ENCODE measurements around the gene CAMLG. TPM values are rescaled to one million over a fixed set of nuclear protein-coding genes. Genes with fewer than 3 reads are reported as not detected.
"Not testable (repeated sequence)": the region's sequence is repeated elsewhere in the genome, so short reads cannot be mapped to it uniquely, and the experiment has no call there.

CAMLG gene
- total and polyA plus RNA-seq, 5 donors from 2014 or later = 32.3 to 43.7 (median 43.1) TPM

DNA sequence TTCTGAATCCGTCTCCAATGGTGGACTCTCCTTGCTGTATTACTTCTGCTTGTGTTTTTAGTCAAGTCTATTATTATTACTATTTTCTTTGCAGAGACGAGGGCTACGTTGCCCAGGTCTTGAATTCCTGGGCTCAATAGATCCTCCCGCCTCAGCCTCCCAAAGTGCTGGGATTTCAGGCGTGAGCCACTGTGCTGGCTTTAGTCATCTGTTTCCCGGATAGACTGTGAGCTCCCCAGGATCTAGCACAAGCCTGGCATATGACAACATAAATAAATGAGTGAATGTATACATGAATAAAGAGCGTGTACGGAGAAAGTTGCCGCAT, 19.8 kb downstream of the CAMLG start:
- Histone ChIP-seq H3K27me3 (ENCODE audit: control insufficient read depth, insufficient read depth, low read length) (no peaks in the 10 kb centered on the region), H3K4me1 (ENCODE audit: control insufficient read depth, insufficient read depth, low read length, poor library complexity, severe bottlenecking) (peaks cover 27% of the 10 kb centered on the region), H3K4me3 (ENCODE audit: low read depth, low read length) (peak overlapping the region; percentile 80), H3K9me3 (ENCODE audit: control insufficient read depth in 2 of 2, low read length in 2 of 2) (no peaks in the 10 kb centered on the region), H3K36me3 (ENCODE audit: control insufficient read depth, insufficient read depth, low read length) (peaks cover under 1% of the 10 kb centered on the region), H3K27ac (ENCODE audit: insufficient read depth, low read length, poor library complexity, severe bottlenecking) (peak overlapping the region; percentile 80)
- Mint-ChIP-seq H3K36me3 (no peaks in the 10 kb centered on the region), H3K9me3 (no peaks in the 10 kb centered on the region), H3K4me3 (peak overlapping the region; percentile 99 to 100 (median 100)), H3K4me1 (peaks cover 27 to 40% (median 33%) of the 10 kb centered on the region in 4 donors), H3K27me3 (peaks cover 4% of the 10 kb centered on the region), H3K27ac (peak overlapping the region; percentile 80 to 99 (median 98))
- ATAC-seq (ENCODE audit: low read depth in 2 of 2) (no peak), DNase-seq (peak in 1 of 3 donors; percentile 11)

DNA sequence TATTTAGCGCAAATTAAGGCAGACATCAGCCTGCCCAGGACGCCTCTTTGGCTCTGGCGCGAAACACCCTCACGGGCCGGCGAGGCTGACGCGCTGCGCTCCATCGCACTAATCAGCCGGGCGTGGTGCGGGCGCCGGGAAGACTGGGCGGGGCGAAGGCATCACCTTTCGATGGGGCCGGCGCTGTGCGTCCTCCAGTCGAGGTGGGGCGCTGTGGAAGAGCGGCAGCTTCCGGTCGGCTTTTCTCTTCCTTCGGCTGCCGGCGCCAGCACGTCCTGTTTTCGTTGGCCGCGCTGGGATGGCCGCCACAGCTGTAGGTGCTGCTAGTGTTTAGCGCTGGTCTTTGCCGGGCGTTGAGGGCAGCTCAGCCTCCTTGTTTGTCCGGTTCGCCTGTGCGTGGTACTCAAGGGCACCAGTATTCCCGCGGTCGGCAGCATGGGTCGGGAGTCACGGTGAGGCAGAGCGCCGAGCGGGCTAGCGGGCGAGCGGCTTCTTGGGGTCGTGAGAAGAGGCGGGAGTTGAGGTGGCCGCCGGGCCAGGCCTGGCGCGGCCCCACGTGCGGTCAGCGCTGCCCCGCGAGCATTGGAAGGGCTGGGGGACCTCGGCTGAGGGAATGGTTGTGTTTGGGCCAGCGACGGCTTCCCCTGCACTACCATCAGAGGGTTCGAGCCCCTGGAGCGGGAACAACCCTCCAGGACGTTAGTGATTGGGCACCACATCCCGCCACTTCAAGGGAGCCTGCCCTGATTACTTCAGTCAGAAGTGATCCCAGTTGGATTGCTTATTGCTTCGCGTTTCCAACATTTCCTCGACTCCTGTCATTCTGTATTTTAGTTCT, 20.4 kb downstream of the CAMLG start, which contains the start of gene DDX46:
Gene DDX46 (plus strand): TSS at position 276 of the 838 bp plus-strand sequence. CDS start 160 bp downstream, at position 436.
- Histone ChIP-seq H3K27me3 (ENCODE audit: control insufficient read depth, insufficient read depth, low read length) (no peaks in the 10 kb centered on the region), H3K4me3 (ENCODE audit: low read depth, low read length) (peak within 1 kb of the TSS; percentile 93), H3K36me3 (ENCODE audit: control insufficient read depth, insufficient read depth, low read length) (peaks cover 6% of the 10 kb centered on the region), H3K9me3 (ENCODE audit: control insufficient read depth in 2 of 2, low read length in 2 of 2) (no peaks in the 10 kb centered on the region), H3K4me1 (ENCODE audit: control insufficient read depth, insufficient read depth, low read length, poor library complexity, severe bottlenecking) (peaks cover 27% of the 10 kb centered on the region), H3K27ac (ENCODE audit: insufficient read depth, low read length, poor library complexity, severe bottlenecking) (peak within 1 kb of the TSS; percentile 80)
- ATAC-seq (ENCODE audit: low read depth in 2 of 2) (peak; percentile 99), DNase-seq (peak; percentile 90 to 96 (median 91))
- H3K27ac Mint-ChIP-seq = peak within 1 kb of the TSS; percentile 80 to 99 (median 98)
- H3K27me3 Mint-ChIP-seq = peaks cover 4% of the 10 kb centered on the region
- peak within 1 kb of the TSS; percentile 99 to 100 (median 100) for H3K4me3 Mint-ChIP-seq
- H3K4me1 Mint-ChIP-seq = peaks cover 27 to 42% (median 35%) of the 10 kb centered on the region in 4 donors
- H3K36me3 Mint-ChIP-seq = peaks cover 2% of the 10 kb centered on the region
- H3K9me3 Mint-ChIP-seq = no peaks in the 10 kb centered on the region

DNA sequence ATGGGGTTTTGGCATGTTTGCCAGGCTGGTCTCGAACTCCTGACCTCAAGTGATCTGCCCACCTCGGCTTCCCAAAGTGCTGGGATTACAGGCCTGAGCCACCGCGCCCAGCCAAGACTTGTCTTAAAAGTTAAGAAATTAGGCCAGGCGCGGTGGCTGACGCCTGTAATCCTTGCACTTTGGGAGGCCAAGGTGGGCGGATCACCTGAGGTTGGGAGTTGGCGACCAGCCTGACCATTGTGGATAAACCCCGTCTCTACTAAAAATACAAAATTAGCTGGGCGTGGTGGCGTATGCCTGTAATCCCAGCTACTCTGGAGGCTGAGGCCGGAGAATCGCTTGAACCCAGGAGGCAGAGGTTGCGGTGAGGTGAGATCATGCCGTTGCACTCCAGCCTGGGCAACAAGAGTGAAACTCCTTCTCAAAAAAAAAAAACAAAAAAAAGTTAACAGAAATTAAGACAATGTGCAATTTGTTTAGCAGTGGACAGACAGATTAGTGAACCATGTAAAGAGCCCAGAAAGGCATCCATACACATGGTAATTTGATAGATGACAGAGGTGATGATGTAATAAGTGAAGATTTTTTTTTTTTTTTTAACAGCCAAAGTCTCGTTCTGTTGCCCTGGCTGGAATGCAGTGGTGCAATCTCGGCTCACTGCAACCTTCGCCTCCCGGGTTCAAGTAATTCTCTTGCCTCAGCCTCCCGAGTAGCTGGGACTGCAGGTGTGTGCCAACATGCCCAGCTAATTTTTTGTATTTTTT, 29.4 kb downstream of the CAMLG start:
- not testable (repeated sequence) for H3K4me3 Mint-ChIP-seq; H3K9me3 ChIP-seq (ENCODE audit: control insufficient read depth in 2 of 2, low read length in 2 of 2); H3K27me3 Mint-ChIP-seq; H3K9me3 Mint-ChIP-seq; H3K27me3 ChIP-seq (ENCODE audit: control insufficient read depth, insufficient read depth, low read length); H3K27ac Mint-ChIP-seq; H3K27ac ChIP-seq (ENCODE audit: insufficient read depth, low read length, poor library complexity, severe bottlenecking); ATAC-seq (ENCODE audit: low read depth in 2 of 2); H3K4me1 ChIP-seq (ENCODE audit: control insufficient read depth, insufficient read depth, low read length, poor library complexity, severe bottlenecking); H3K4me1 Mint-ChIP-seq; DNase-seq; H3K4me3 ChIP-seq (ENCODE audit: low read depth, low read length)
- H3K36me3 ChIP-seq (ENCODE audit: control insufficient read depth, insufficient read depth, low read length) = peaks cover 84% of the 10 kb centered on the region
- H3K36me3 Mint-ChIP-seq = peaks cover 24% of the 10 kb centered on the region

DNA sequence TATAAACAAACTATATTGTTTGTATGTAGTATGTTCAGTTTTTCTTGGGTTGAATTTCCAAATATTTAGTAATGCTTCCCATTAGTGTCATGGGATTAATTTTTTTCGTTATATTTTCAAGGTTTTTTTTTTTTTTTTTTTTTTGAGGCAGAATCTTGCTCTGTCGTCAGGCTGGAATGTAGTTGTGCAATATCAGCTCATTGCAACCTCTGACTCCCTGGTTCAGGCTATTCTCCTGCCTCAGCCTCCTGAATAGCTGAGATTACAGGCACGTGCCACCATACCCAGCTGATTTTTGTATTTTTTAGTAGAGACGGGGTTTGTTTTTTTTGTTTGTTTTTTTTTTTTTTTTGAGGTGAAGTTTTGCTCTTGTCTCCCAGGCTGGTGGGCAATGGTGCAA, 30.9 kb downstream of the CAMLG start:
- Histone ChIP-seq H3K4me1 (ENCODE audit: control insufficient read depth, insufficient read depth, low read length, poor library complexity, severe bottlenecking) (no peaks in the 10 kb centered on the region), H3K4me3 (ENCODE audit: low read depth, low read length) (no peak overlapping the region), H3K36me3 (ENCODE audit: control insufficient read depth, insufficient read depth, low read length) (peaks cover 88% of the 10 kb centered on the region), H3K27me3 (ENCODE audit: control insufficient read depth, insufficient read depth, low read length) (no peaks in the 10 kb centered on the region), H3K27ac (ENCODE audit: insufficient read depth, low read length, poor library complexity, severe bottlenecking) (no peak overlapping the region), H3K9me3 (ENCODE audit: control insufficient read depth in 2 of 2, low read length in 2 of 2) (no peaks in the 10 kb centered on the region)
- H3K4me1 Mint-ChIP-seq = peaks cover 0 to 3% (median 1%) of the 10 kb centered on the region in 4 donors
- no peak overlapping the region for H3K27ac Mint-ChIP-seq
- no peaks in the 10 kb centered on the region for H3K9me3 Mint-ChIP-seq
- H3K27me3 Mint-ChIP-seq = no peaks in the 10 kb centered on the region
- ATAC-seq (ENCODE audit: low read depth in 2 of 2) = no peak
- peaks cover 26% of the 10 kb centered on the region for H3K36me3 Mint-ChIP-seq
- no peak for DNase-seq
- H3K4me3 Mint-ChIP-seq = no peak overlapping the region

DNA sequence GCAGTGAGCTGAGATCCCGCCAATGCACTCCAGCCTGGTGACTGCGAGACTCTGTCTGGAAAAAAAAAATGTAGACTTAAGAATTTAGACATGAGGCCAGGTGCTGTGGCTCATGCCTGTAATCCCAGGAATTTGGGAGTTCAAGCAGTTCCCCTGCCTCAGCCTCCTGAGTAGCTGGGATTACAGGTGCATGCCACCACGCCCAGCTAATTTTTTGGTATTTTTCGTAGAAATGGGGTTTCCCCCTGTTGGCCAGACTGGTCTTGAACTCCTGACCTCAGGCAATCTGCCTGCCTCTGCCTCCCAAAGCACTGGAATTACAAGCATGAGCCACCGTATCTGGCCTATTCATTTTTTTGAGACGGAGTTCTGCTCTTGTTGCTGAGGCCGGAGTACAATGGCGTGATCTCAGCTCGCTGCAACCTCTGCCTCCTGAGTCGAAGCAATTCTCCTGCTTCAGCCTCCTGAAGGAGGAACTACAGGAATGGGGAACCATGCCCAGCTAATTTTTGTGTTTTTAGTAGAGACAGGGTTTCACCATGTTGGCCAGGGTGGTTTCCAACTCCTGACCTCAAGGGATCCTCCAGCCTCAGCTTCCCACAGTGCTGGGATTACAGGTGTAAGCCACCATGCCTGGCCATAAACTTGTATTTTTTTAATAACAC, 34.2 kb downstream of the CAMLG start:
- no peak overlapping the region for H3K4me3 ChIP-seq (ENCODE audit: low read depth, low read length)
- H3K4me1 Mint-ChIP-seq = no peaks in the 10 kb centered on the region
- peaks cover 87% of the 10 kb centered on the region for H3K36me3 ChIP-seq (ENCODE audit: control insufficient read depth, insufficient read depth, low read length)
- no peaks in the 10 kb centered on the region for H3K27me3 ChIP-seq (ENCODE audit: control insufficient read depth, insufficient read depth, low read length)
- H3K9me3 Mint-ChIP-seq = peaks cover 0 to 2% (median 0%) of the 10 kb centered on the region in 7 donors
- ATAC-seq (ENCODE audit: low read depth in 2 of 2) = no peak
- H3K27me3 Mint-ChIP-seq = no peaks in the 10 kb centered on the region
- H3K27ac ChIP-seq (ENCODE audit: insufficient read depth, low read length, poor library complexity, severe bottlenecking) = no peak overlapping the region
- DNase-seq = no peak
- peaks cover 33% of the 10 kb centered on the region for H3K36me3 Mint-ChIP-seq
- H3K9me3 ChIP-seq (ENCODE audit: control insufficient read depth in 2 of 2, low read length in 2 of 2) = no peaks in the 10 kb centered on the region
- no peak overlapping the region for H3K4me3 Mint-ChIP-seq
- H3K27ac Mint-ChIP-seq = no peak overlapping the region
- no peaks in the 10 kb centered on the region for H3K4me1 ChIP-seq (ENCODE audit: control insufficient read depth, insufficient read depth, low read length, poor library complexity, severe bottlenecking)

DNA sequence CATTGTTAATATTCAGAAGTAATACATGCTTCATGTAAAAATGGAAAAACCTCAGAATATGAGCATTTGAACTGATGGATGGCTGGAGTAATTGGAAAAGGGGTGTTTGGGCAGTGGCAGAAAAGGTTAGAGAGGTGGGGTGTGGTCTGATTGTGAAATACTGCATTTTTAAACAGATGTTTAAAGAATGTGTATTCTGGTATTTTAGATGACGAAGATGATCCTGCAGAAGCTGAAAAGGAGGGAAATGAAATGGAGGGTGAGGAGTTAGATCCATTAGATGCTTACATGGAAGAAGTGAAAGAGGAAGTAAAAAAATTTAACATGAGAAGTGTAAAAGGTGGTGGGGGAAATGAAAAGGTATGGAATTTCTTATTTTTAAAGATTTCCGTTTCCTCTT, 39.0 kb downstream of the CAMLG start:
- H3K4me1 Mint-ChIP-seq = no peaks in the 10 kb centered on the region

DNA sequence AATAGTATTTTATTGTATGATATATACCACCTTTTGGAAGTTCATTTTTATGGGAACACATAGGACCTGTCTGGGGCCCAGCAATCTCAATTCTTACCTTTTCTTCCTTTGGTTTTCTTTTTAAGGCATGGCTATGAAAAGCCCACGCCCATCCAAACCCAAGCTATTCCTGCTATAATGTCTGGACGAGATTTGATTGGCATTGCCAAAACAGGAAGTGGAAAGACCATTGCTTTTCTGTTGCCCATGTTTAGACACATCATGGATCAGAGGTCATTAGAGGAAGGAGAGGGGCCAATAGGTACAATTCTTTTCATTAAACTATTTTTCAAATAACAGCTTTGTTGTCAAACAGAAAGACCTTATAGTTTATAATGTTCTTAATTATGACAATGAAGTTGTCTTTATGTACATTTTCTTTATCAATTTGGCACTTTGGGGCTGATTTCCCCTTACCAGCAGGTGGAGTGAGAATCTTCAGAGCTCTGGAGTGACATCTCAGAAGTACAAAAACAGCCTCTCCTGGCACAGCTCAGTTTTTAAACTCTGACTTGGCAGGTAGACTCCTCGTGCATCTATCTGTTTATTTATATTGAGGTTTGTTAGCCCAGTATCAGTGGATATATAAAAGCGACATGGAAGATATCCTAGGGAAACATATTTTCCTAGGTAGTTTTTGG, 46.0 kb downstream of the CAMLG start:
- Histone ChIP-seq H3K4me3 (ENCODE audit: low read depth, low read length) (no peak overlapping the region), H3K4me1 (ENCODE audit: control insufficient read depth, insufficient read depth, low read length, poor library complexity, severe bottlenecking) (no peaks in the 10 kb centered on the region), H3K36me3 (ENCODE audit: control insufficient read depth, insufficient read depth, low read length) (peaks cover 83% of the 10 kb centered on the region), H3K9me3 (ENCODE audit: control insufficient read depth in 2 of 2, low read length in 2 of 2) (no peaks in the 10 kb centered on the region), H3K27ac (ENCODE audit: insufficient read depth, low read length, poor library complexity, severe bottlenecking) (no peak overlapping the region), H3K27me3 (ENCODE audit: control insufficient read depth, insufficient read depth, low read length) (no peaks in the 10 kb centered on the region)
- ATAC-seq (ENCODE audit: low read depth in 2 of 2) (no peak), DNase-seq (peak in 2 of 3 donors; percentile 24 to 45)
- H3K36me3 Mint-ChIP-seq = peaks cover 38% of the 10 kb centered on the region
- peak overlapping the region in 1 of 3 donors; percentile 81 for H3K27ac Mint-ChIP-seq
- no peak overlapping the region for H3K4me3 Mint-ChIP-seq
- no peaks in the 10 kb centered on the region for H3K27me3 Mint-ChIP-seq
- H3K9me3 Mint-ChIP-seq = no peaks in the 10 kb centered on the region
- H3K4me1 Mint-ChIP-seq = peaks cover 0 to 5% (median 0%) of the 10 kb centered on the region in 4 donors

More for the DNA sequence above, 39.0 kb downstream of the CAMLG start:
- Histone ChIP-seq H3K4me3 (ENCODE audit: low read depth, low read length) (no peak overlapping the region), H3K27ac (ENCODE audit: insufficient read depth, low read length, poor library complexity, severe bottlenecking) (no peak overlapping the region), H3K27me3 (ENCODE audit: control insufficient read depth, insufficient read depth, low read length) (no peaks in the 10 kb centered on the region), H3K36me3 (ENCODE audit: control insufficient read depth, insufficient read depth, low read length) (peaks cover 78% of the 10 kb centered on the region), H3K4me1 (ENCODE audit: control insufficient read depth, insufficient read depth, low read length, poor library complexity, severe bottlenecking) (no peaks in the 10 kb centered on the region), H3K9me3 (ENCODE audit: control insufficient read depth in 2 of 2, low read length in 2 of 2) (no peaks in the 10 kb centered on the region)
- no peak overlapping the region for H3K4me3 Mint-ChIP-seq
- peaks cover 0 to 2% (median 0%) of the 10 kb centered on the region in 7 donors for H3K9me3 Mint-ChIP-seq
- peaks cover 37% of the 10 kb centered on the region for H3K36me3 Mint-ChIP-seq
- DNase-seq = no peak
- no peaks in the 10 kb centered on the region for H3K27me3 Mint-ChIP-seq
- no peak for ATAC-seq (ENCODE audit: low read depth in 2 of 2)
- no peak overlapping the region for H3K27ac Mint-ChIP-seq
